GM19438 (cell line): ENCODE data around the gene MDFIC.
A peak's percentile ranks its signal among the peaks of the same experiment; 100 is the strongest.

Experiments used
- ATAC-seq: cut with Tn5 transposase; IDR thresholded peaks from one replicate; pipeline ENCODE4 v1.9.1; 2021; ENCODE audit warnings: low read depth; ENCODE audit not compliant: unreplicated experiment

MDFIC gene

DNA sequence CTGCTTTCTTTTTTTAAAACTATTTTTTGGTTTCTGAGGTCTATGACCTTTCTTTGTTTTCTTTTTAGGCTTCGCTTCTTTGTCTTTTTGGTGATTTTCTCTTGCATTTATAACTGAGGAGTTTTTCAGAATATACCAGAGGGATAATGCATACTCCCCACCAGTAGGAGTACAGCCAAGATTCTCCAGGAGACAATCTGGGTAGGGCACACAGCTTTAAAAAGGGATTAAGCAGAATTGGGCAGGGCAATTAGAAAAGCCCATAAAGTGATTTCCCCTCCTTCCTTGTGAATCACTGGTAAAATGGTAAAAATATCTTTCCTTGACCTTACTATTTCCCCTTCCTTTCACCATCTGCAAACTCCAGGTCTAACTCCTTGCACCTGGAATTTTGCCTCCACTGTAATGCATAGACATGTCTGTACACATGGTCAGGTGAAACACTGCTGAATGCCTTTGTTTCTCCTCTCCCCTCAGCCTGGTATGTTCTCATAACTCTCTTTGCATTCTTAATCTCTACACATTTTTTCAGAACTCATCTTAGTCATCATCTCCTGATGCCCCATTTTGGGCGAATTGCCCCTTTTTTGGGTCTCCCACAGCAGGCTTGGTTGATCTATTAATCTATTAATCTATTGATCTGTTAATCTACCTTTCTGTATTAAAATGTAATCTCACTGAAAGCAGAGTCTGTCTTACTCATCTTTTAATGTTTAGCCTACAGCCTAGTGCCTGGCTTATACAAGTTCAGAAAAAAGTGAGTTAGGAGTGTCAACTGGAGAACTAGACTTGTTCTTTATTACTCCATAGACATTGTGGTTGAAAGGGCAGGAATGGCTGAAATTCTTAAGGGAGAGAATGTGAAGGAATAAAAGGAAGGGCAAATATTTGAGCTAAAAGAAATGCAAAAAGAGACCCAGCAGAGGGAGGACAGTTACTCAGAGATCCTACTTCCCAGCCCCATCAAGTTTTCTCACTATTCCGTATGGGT lies 64.6 kb downstream of the MDFIC start:
- no peak for ATAC-seq

- ATAC-seq: no peak
Measured at GRCh38 chr7:114988026-114988425, 66.1 kb downstream of the MDFIC start.

- no peak for ATAC-seq
Measured at GRCh38 chr7:114988755-114989375, 67.0 kb downstream of the MDFIC start.

GRCh38 chr7:114989531-114989930 lies 67.6 kb downstream of the MDFIC start:
- ATAC-seq: no peak

DNA sequence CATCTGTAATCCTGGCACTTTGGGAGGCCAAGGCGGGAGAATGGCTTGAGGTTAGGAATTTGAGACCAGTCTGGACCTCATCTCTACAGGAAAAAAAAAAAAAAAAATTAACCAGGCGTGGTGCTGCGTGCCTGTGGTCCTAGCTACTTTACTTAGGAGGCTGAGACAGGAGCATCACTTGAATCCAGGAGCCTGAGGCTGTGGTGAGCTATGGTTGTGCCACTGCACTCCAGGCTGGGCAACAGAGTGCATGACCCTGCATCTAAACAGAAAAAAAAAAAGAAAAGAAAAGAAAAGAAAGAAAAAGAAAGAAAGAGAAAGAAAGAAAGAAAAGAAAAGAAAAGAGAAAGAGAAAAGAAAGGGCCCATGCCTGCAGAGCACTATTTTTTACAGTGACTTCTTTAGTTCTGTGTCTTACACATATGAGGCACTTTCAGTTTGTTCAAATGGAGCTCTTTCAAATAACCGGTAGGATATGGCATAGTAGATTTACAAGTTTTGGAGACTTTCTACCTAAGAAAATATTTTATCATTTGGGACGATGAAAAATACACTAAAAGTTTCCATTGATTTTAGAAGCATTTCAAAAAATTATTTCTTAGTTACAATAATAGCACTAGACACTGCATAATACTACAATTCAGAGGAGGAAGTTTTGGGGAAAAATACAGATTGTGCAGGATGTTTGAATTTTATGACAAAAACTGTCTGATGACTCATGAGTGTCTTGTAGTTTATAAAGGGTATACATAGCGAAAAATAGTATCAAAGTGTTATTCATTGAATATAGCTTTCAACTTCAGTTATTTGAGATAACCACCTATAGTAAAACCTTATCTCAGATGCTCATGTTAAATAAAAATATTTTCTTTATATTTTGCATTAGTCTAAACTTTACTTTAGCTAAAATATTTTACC lies 75.9 kb downstream of the MDFIC start:
- ATAC-seq: no peak

- no peak for ATAC-seq
Measured at GRCh38 chr7:115004121-115004520, 82.2 kb downstream of the MDFIC start.

DNA sequence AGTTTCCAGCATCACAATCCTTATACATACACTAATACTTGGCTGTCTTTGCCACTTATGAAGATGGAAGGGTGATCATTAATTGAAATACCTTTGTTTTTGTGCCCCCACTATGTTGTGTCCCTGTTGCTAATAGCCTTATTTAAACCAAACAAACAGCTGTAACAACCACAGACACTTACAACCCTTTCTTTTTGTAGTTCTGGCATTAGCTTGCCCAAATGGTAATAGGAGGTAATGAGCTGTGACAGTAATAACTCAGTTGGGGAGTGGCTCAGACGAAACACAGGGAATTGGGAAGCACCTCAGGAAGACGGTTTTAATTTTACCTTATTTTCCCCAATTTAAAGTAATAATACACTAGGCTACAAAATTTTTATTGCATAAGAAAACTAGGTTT lies 83.4 kb downstream of the MDFIC start:
- ATAC-seq: no peak

DNA sequence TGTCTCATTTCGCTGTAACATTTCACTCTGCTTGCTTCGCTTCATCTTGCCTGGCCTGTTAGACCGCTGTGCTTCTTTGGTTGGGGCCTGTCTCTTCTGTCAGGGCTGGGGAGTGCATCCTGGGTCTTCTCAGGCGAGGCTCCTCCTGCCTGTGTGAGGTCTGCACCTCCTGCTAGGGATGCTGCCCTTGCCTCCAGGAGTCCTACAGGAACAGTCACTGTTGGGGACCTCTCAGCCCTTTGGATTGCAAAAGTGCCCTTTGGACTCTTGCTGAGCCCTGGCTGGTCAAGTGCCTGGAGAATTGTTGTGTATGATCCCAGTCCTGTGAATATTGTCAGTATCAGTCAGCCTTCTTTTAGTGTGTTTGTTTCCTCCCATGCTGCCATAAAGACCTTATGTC lies 84.1 kb downstream of the MDFIC start:
- no peak for ATAC-seq

- ATAC-seq: no peak
Measured at GRCh38 chr7:115007751-115008150, 85.9 kb downstream of the MDFIC start.

DNA sequence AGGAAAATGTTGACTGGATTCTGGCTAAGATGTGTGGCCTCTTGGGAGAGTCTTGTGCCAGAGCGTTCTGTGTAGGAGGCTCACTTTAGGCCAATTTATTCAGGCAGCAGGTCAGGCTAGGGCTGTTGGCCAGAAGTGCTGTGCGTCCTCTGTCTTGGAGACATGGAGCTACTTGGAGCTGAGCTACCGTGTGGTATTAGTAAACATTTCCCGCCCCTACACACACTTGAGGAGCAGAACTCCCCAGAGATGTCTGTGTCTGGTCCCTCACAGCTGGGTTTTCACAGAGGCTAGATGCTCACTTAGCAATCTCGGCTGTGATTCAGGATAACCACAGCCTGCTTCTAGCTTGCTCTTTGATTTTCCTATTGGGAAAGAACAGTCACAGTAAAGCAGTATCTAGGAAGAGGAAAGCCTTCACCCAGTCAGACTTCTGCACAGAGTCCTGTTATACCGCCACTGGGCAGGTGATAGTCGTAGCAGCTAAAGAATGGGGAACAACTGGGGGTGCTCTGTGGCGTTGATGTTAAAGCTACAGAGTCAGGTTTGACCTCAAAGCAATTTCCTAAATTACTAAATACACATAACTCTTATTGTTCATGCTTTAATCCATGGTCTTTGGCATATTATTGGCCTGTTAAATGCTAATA lies 86.7 kb downstream of the MDFIC start:
- peak; percentile 69 for ATAC-seq

DNA sequence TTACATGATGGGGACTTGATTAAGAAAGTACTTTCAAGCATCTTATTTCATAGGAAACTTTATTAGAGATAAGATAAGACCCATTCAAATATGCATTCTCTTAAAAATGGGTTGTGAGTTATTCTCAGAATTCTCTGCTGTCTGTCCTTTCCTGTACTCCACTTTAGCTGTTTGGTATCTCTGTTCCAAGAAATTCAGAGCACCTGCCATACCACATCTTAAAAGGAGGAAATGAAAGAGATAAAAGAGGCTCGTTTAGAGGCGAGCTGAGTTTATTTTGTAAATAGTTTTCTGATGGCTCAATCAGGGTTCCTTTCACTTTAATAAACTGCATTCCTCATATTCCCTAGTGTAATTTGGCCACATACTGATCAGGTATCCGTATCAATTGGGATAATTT lies 87.2 kb downstream of the MDFIC start:
- peak; percentile 63 for ATAC-seq

GRCh38 chr7:115009736-115010440 lies 88.0 kb downstream of the MDFIC start:
- ATAC-seq: no peak

DNA sequence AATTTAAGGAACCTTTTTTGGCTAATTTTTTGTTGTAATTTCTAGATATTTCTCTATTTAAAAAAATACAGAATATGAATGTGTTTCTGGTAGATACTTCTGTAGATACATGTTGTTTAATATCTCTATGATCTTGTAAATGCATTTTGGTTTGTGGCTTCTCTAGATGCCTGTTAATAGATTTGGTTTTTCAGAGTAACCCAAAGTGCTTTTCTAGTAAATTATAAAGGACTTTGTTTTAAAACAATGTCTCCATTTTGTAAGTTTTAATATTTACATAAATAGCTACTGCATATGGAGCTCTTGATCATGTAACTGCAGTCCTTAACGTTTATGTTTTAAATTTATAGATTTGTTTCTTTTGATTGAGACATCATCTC lies 88.5 kb downstream of the MDFIC start:
- ATAC-seq: no peak

GRCh38 chr7:115013886-115014285 lies 92.0 kb downstream of the MDFIC start:
- ATAC-seq: no peak

- ATAC-seq: no peak
Measured at GRCh38 chr7:115014794-115015193, 92.9 kb downstream of the MDFIC start.

DNA sequence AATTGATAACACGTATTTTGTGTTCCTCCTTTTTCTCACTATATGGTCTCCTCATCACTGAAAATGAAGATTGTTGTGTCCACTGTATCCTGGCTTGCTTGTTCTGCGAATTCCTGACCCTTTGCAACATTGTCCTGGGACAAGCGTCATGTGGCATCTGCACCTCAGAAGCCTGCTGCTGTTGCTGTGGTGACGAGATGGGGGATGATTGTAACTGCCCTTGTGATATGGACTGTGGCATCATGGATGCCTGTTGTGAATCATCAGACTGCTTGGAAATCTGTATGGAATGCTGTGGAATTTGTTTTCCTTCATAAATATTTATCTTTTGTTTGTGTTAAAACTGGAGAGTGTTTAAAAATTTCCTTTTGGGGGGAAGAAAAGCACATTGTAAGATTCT lies 93.7 kb downstream of the MDFIC start:
- ATAC-seq: no peak

- no peak for ATAC-seq
Measured at GRCh38 chr7:115019882-115020605, 98.2 kb downstream of the MDFIC start.

- no peak for ATAC-seq
Measured at GRCh38 chr7:115023219-115023618, 101.3 kb downstream of the MDFIC start.

GRCh38 chr7:115024276-115024675 lies 102.4 kb downstream of the MDFIC start:
- no peak for ATAC-seq
